ENCODE measurements around the gene ATP7B. TPM values are rescaled to one million over a fixed set of nuclear protein-coding genes. Genes with fewer than 3 reads are reported as not detected.

ATP7B gene
- total RNA-seq, 2 experiments from 2014 or later = 0.85 to 1.2 TPM

DNA sequence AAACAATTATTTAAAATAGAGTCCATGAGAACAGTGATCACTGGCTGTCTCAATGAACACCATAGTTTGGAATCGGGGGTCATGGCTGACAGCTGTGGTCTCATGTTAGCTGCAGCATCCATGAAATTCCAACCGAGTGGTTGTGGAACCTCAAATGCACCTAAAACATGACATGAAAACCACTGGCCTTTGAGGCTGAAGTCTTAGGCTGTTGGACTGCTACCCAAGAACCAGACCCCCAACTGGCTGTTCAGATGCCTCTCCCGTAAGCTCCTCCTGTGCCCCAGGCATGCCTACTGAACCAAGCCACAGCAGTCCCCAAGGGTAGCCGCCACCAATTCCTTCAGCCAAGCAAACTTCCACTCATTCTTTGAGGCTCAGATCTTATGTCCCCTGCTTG is 50.5 kb downstream of the ATP7B start:
- Mint-ChIP-seq H3K27me3 (no peaks in the 10 kb centered on the region), H3K4me3 (no peak overlapping the region), H3K36me3 (ENCODE audit: low read depth) (no peaks in the 10 kb centered on the region), H3K27ac (no peak overlapping the region), H3K9me3 (no peaks in the 10 kb centered on the region), H3K4me1 (ENCODE audit: low read depth) (peaks cover 11% of the 10 kb centered on the region)
- no peak for DNase-seq
- no peak for ATAC-seq (ENCODE audit: poor library complexity)
- intact Hi-C loops (cut with DNase I, micrococcal nuclease) = no loop called here
- Histone ChIP-seq H3K36me3 (ENCODE audit: insufficient read depth, low read length) (no peaks in the 10 kb centered on the region), H3K9me3 (ENCODE audit: control insufficient read depth in 1 of 2, insufficient read depth in 1 of 2, low read length in 2 of 2) (no peaks in the 10 kb centered on the region), H3K4me3 (ENCODE audit: low read length) (no peak overlapping the region), H3K4me1 (ENCODE audit: insufficient read depth, low read length) (peaks cover 12% of the 10 kb centered on the region), H3K27me3 (ENCODE audit: control insufficient read depth in 1 of 2, insufficient read depth in 2 of 2, low read length in 2 of 2) (no peaks in the 10 kb centered on the region), H3K27ac (ENCODE audit: low read depth in 1 of 2, low read length in 2 of 2) (no peak overlapping the region)
- TF ChIP-seq, protein P1, sequence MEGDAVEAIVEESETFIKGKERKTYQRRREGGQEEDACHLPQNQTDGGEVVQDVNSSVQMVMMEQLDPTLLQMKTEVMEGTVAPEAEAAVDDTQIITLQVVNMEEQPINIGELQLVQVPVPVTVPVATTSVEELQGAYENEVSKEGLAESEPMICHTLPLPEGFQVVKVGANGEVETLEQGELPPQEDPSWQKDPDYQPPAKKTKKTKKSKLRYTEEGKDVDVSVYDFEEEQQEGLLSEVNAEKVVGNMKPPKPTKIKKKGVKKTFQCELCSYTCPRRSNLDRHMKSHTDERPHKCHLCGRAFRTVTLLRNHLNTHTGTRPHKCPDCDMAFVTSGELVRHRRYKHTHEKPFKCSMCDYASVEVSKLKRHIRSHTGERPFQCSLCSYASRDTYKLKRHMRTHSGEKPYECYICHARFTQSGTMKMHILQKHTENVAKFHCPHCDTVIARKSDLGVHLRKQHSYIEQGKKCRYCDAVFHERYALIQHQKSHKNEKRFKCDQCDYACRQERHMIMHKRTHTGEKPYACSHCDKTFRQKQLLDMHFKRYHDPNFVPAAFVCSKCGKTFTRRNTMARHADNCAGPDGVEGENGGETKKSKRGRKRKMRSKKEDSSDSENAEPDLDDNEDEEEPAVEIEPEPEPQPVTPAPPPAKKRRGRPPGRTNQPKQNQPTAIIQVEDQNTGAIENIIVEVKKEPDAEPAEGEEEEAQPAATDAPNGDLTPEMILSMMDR (IDR thresholded peaks at IDR 0.05) = no peak
- ChIA-PET CTCF (no interaction called here), POLR2A (no interaction called here)

DNA sequence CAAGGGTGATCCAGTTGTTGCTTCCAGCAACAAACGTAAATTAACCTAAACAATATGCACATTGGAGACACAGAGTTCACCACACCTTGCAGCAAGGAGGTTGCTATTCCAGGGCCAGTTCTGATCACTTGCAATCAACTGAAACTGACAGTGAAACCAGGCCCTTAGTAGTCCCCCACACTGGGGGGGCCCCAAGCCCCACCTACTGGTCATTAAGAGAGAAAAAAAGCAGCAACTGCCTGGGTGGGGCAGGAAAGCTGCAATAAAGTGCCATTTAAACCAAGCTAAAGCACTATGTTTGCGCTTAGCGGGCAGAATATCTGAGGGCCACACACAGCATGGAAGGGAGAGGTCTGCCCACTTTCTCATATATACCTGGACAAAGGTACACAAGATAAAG is 51.5 kb downstream of the ATP7B start:
- H3K36me3 Mint-ChIP-seq (ENCODE audit: low read depth) = no peaks in the 10 kb centered on the region
- ATAC-seq (ENCODE audit: poor library complexity) = no peak
- H3K36me3 ChIP-seq (ENCODE audit: insufficient read depth, low read length) = no peaks in the 10 kb centered on the region
- H3K27me3 Mint-ChIP-seq = no peaks in the 10 kb centered on the region
- H3K27me3 ChIP-seq (ENCODE audit: control insufficient read depth in 1 of 2, insufficient read depth in 2 of 2, low read length in 2 of 2) = no peaks in the 10 kb centered on the region
- no peaks in the 10 kb centered on the region for H3K9me3 ChIP-seq (ENCODE audit: control insufficient read depth in 1 of 2, insufficient read depth in 1 of 2, low read length in 2 of 2)
- H3K4me3 ChIP-seq (ENCODE audit: low read length) = no peak overlapping the region
- CTCF ChIA-PET = no interaction called here
- peaks cover 21% of the 10 kb centered on the region for H3K4me1 ChIP-seq (ENCODE audit: insufficient read depth, low read length)
- TF ChIP-seq, protein P1 (IDR thresholded peaks at IDR 0.05) = no peak
- H3K9me3 Mint-ChIP-seq = no peaks in the 10 kb centered on the region
- no peak overlapping the region for H3K27ac ChIP-seq (ENCODE audit: low read depth in 1 of 2, low read length in 2 of 2)
- peaks cover 6% of the 10 kb centered on the region for H3K4me1 Mint-ChIP-seq (ENCODE audit: low read depth)
- no peak overlapping the region for H3K27ac Mint-ChIP-seq
- DNase-seq = no peak
- intact Hi-C loops (cut with DNase I, micrococcal nuclease) = no loop called here
- H3K4me3 Mint-ChIP-seq = no peak overlapping the region
- POLR2A ChIA-PET = no interaction called here

DNA sequence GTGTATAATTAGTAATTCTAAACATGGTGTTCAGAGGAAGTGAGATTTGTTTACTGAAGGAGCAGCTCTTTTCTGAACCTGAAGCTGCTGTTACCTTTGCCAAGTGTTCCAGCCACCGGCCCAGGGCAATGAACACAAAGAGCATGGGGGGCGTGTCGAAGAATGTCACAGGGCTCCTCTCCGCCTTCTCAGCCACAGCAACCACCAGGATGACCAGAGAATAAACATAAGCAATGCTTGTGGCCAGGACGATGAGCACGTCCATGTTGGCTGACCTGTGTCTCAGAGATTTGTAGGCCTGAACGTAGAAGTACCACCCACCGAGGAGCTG is 53.1 kb downstream of the ATP7B start:
- H3K36me3 Mint-ChIP-seq (ENCODE audit: low read depth) = no peaks in the 10 kb centered on the region
- H3K9me3 Mint-ChIP-seq = no peaks in the 10 kb centered on the region
- POLR2A ChIA-PET = no interaction called here
- peaks cover 32% of the 10 kb centered on the region for H3K4me1 ChIP-seq (ENCODE audit: insufficient read depth, low read length)
- DNase-seq = no peak
- TF ChIP-seq, protein P1 (IDR thresholded peaks at IDR 0.05) = no peak
- H3K4me3 ChIP-seq (ENCODE audit: low read length) = no peak overlapping the region
- peaks cover 15% of the 10 kb centered on the region for H3K4me1 Mint-ChIP-seq (ENCODE audit: low read depth)
- CTCF ChIA-PET = no interaction called here
- no peak overlapping the region for H3K27ac Mint-ChIP-seq
- no peaks in the 10 kb centered on the region for H3K27me3 Mint-ChIP-seq
- ATAC-seq (ENCODE audit: poor library complexity) = no peak
- H3K27ac ChIP-seq (ENCODE audit: low read depth in 1 of 2, low read length in 2 of 2) = no peak overlapping the region
- no peaks in the 10 kb centered on the region for H3K9me3 ChIP-seq (ENCODE audit: control insufficient read depth in 1 of 2, insufficient read depth in 1 of 2, low read length in 2 of 2)
- H3K4me3 Mint-ChIP-seq = no peak overlapping the region
- intact Hi-C loops (cut with DNase I, micrococcal nuclease) = no loop called here
- H3K27me3 ChIP-seq (ENCODE audit: control insufficient read depth in 1 of 2, insufficient read depth in 2 of 2, low read length in 2 of 2) = no peaks in the 10 kb centered on the region
- H3K36me3 ChIP-seq (ENCODE audit: insufficient read depth, low read length) = no peaks in the 10 kb centered on the region

Measured in CD4-positive, alpha-beta T cell (primary cell).